ENCODE data around the gene GNA15.

Gene GNA15

DNA sequence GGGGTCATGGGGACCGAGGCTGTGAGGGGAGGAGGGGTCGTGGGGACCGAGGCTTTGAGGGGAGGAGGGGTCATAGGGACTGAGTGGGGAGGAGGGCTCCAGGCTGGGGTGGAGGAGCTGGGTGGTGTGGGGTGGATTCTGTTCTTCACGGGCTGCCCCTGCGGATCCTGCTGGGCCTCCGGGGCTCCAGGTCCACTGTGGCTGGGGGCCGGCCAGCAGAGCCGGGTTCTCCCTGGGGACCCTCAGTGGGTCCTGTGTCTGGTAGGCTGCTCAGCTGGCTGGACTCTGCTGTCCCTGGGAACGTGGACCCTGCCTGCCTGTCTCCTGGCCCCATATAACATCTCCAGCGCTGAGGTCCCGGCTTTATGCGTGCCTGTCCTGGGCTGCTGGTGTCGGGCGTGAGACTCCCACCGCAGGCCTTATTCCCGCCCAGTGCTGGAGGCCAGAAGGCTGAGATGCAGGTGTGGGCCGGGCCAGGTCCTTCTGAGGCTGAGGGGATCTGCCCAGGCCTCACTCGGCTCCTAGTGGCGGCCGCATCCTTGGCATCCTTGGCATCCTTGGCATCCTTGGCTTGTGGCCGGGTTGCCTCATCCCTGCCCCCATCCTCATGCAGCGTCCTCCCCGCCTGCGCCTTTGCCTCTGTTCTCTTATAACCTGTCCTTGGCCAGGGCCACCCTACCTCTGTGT lies 19.8 kb upstream of the GNA15 start:
- Histone ChIP-seq H3K9ac (ENCODE audit: low read length) (no peak overlapping the region), H4K20me1 (ENCODE audit: insufficient read depth, low read length) (no peaks in the 10 kb centered on the region), H3F3A (ENCODE audit: insufficient read depth, low read length) (no peaks in the 10 kb centered on the region), H3K9me2 (replicated peaks; ENCODE audit: insufficient read depth, low read length) (no peaks in the 10 kb centered on the region), H3K27ac (ENCODE audit: low read length) (no peak overlapping the region), H3K4me2 (ENCODE audit: low read depth, low read length) (no peak overlapping the region), H3K4me3 (ENCODE audit: low read length) (no peak overlapping the region), H3K4me1 (ENCODE audit: low read length) (no peaks in the 10 kb centered on the region), H3K9me3 (replicated peaks; ENCODE audit: insufficient read depth, low read length) (no peaks in the 10 kb centered on the region), H2AFZ (ENCODE audit: low read length) (no peak overlapping the region), H3K79me2 (ENCODE audit: low read length) (no peaks in the 10 kb centered on the region), H3K36me3 (replicated peaks; ENCODE audit: insufficient read depth, low read length) (no peaks in the 10 kb centered on the region), H3K27me3 (replicated peaks; ENCODE audit: insufficient read depth, low read length) (peaks cover 92% of the 10 kb centered on the region)
- TF ChIP-seq EZH2phosphoT487 (IDR thresholded peaks at IDR 0.05; ENCODE audit: low read length), result no peak
- TF ChIP-seq, protein P1, sequence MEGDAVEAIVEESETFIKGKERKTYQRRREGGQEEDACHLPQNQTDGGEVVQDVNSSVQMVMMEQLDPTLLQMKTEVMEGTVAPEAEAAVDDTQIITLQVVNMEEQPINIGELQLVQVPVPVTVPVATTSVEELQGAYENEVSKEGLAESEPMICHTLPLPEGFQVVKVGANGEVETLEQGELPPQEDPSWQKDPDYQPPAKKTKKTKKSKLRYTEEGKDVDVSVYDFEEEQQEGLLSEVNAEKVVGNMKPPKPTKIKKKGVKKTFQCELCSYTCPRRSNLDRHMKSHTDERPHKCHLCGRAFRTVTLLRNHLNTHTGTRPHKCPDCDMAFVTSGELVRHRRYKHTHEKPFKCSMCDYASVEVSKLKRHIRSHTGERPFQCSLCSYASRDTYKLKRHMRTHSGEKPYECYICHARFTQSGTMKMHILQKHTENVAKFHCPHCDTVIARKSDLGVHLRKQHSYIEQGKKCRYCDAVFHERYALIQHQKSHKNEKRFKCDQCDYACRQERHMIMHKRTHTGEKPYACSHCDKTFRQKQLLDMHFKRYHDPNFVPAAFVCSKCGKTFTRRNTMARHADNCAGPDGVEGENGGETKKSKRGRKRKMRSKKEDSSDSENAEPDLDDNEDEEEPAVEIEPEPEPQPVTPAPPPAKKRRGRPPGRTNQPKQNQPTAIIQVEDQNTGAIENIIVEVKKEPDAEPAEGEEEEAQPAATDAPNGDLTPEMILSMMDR (IDR thresholded peaks at IDR 0.05; ENCODE audit: low read length), result no peak
- no peak for TF ChIP-seq EZH2 (optimal IDR thresholded peaks at IDR 0.05; ENCODE audit: low read depth, low read length)
- DNase-seq, result no peak

DNA sequence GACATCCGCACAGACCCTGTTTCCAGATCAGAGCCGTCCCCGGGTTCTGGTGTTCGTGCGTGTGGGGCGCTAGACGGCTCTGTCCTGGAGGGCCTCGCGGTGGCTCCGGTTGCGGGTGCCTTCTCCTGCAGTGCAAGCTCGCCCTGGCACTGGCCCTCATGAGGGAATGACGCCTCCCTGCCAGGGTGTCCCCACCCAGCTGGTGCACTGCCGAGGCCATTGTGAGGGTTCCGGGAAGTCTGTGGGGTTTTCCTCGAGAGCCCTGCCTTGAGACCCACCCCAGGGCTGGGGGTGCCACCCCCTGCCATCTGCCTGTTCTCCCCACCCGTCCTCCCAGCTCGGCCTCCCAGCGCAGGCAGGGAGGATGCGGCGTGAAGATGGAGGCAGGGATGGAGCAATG lies 19.2 kb upstream of the GNA15 start:
- Histone ChIP-seq H3F3A (ENCODE audit: insufficient read depth, low read length) (no peaks in the 10 kb centered on the region), H3K27me3 (replicated peaks; ENCODE audit: insufficient read depth, low read length) (peaks cover 92% of the 10 kb centered on the region), H3K9ac (ENCODE audit: low read length) (no peak overlapping the region), H2AFZ (ENCODE audit: low read length) (no peak overlapping the region), H3K79me2 (ENCODE audit: low read length) (no peaks in the 10 kb centered on the region), H3K36me3 (replicated peaks; ENCODE audit: insufficient read depth, low read length) (no peaks in the 10 kb centered on the region), H4K20me1 (ENCODE audit: insufficient read depth, low read length) (no peaks in the 10 kb centered on the region), H3K9me2 (replicated peaks; ENCODE audit: insufficient read depth, low read length) (no peaks in the 10 kb centered on the region), H3K4me2 (ENCODE audit: low read depth, low read length) (no peak overlapping the region), H3K4me3 (ENCODE audit: low read length) (no peak overlapping the region), H3K27ac (ENCODE audit: low read length) (no peak overlapping the region), H3K4me1 (ENCODE audit: low read length) (no peaks in the 10 kb centered on the region), H3K9me3 (replicated peaks; ENCODE audit: insufficient read depth, low read length) (no peaks in the 10 kb centered on the region)
- TF ChIP-seq EZH2 (optimal IDR thresholded peaks at IDR 0.05; ENCODE audit: low read depth, low read length), result no peak
- no peak for TF ChIP-seq EZH2phosphoT487 (IDR thresholded peaks at IDR 0.05; ENCODE audit: low read length)
- TF ChIP-seq, protein P1 (IDR thresholded peaks at IDR 0.05; ENCODE audit: low read length), result no peak
- no peak for DNase-seq

DNA sequence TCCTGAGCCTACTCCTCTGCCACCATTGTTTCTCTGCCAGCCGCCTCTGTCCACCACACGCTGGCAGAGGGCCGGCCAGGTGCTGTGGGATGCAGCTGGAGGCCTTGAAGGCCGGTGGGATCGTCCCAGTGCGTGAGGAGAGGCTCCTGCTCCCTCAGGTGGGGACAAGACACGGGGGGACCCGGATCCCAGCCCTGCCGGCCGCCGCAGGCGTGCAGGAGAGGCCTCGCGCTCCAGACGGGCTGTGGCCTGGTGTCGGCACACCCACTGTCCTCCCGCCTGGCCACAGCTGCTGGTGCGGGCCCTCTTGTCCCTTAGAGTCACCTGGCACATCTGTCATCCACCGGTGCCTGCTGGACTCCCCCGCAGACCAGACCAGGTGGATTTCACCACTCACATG lies 18.1 kb upstream of the GNA15 start:
- Histone ChIP-seq H3K27me3 (replicated peaks; ENCODE audit: insufficient read depth, low read length) (peaks cover 92% of the 10 kb centered on the region), H3K4me3 (ENCODE audit: low read length) (no peak overlapping the region), H3K9ac (ENCODE audit: low read length) (no peak overlapping the region), H3K9me2 (replicated peaks; ENCODE audit: insufficient read depth, low read length) (no peaks in the 10 kb centered on the region), H3K27ac (ENCODE audit: low read length) (no peak overlapping the region), H2AFZ (ENCODE audit: low read length) (no peak overlapping the region), H3F3A (ENCODE audit: insufficient read depth, low read length) (no peaks in the 10 kb centered on the region), H3K36me3 (replicated peaks; ENCODE audit: insufficient read depth, low read length) (no peaks in the 10 kb centered on the region), H4K20me1 (ENCODE audit: insufficient read depth, low read length) (no peaks in the 10 kb centered on the region), H3K79me2 (ENCODE audit: low read length) (no peaks in the 10 kb centered on the region), H3K9me3 (replicated peaks; ENCODE audit: insufficient read depth, low read length) (no peaks in the 10 kb centered on the region), H3K4me2 (ENCODE audit: low read depth, low read length) (no peak overlapping the region), H3K4me1 (ENCODE audit: low read length) (no peaks in the 10 kb centered on the region)
- TF ChIP-seq EZH2phosphoT487 (IDR thresholded peaks at IDR 0.05; ENCODE audit: low read length) (no peak), EZH2 (optimal IDR thresholded peaks at IDR 0.05; ENCODE audit: low read depth, low read length) (no peak)
- TF ChIP-seq, protein P1 (IDR thresholded peaks at IDR 0.05; ENCODE audit: low read length), result no peak
- no peak for DNase-seq
